NB4 (cell line): ENCODE measurements around the gene FTSJ3.
"Not testable (repeated sequence)": the region's sequence is repeated elsewhere in the genome, so short reads cannot be mapped to it uniquely, and the experiment has no call there.

Source experiments
- TF ChIP-seq, protein P1 (sequence below): IDR thresholded peaks from 2 replicates; pipeline ENCODE4 v1.6.1; 2011; ENCODE audit warnings: low read depth, low read length
- TF ChIP-seq, protein P2 (sequence below): IDR thresholded peaks from one replicate; pipeline ENCODE4 v1.5.1; 2012; ENCODE audit warnings: low read depth, low read length

DNA sequence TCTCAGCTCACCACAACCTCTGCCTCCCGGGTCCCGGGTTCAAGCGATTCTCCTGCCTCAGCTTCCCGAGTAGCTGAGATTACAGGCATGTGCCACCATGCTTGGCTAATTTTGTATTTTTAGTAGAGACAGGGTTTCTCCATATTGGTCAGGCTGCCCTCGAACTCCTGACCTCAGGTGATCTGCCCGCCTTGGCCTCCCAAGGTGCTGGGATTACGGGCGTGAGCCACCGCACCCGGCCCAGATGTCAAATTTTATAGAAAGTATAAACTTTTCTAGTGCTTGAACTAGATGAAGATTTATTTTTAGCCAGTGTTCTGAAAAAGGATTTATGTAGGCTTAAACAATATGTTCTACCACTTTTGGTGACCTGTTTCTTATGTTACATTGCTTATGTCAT, 31.1 kb downstream of the FTSJ3 start:
- TF ChIP-seq, protein P1, sequence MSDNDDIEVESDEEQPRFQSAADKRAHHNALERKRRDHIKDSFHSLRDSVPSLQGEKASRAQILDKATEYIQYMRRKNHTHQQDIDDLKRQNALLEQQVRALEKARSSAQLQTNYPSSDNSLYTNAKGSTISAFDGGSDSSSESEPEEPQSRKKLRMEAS = not testable (repeated sequence)
- TF ChIP-seq, protein P2, sequence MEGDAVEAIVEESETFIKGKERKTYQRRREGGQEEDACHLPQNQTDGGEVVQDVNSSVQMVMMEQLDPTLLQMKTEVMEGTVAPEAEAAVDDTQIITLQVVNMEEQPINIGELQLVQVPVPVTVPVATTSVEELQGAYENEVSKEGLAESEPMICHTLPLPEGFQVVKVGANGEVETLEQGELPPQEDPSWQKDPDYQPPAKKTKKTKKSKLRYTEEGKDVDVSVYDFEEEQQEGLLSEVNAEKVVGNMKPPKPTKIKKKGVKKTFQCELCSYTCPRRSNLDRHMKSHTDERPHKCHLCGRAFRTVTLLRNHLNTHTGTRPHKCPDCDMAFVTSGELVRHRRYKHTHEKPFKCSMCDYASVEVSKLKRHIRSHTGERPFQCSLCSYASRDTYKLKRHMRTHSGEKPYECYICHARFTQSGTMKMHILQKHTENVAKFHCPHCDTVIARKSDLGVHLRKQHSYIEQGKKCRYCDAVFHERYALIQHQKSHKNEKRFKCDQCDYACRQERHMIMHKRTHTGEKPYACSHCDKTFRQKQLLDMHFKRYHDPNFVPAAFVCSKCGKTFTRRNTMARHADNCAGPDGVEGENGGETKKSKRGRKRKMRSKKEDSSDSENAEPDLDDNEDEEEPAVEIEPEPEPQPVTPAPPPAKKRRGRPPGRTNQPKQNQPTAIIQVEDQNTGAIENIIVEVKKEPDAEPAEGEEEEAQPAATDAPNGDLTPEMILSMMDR = not testable (repeated sequence)
